Measurements from ENCODE around the gene ALCAM. TPM values are rescaled to one million over a fixed set of nuclear protein-coding genes. Genes with fewer than 3 reads are reported as not detected.
"Not testable (repeated sequence)": the region's sequence is repeated elsewhere in the genome, so short reads cannot be mapped to it uniquely, and the experiment has no call there.

ALCAM gene
- total RNA-seq, 1 donor from 2014 or later: 88.3 TPM

- DNase-seq (ENCODE audit: low read depth, low spot score): no peak
Observed at GRCh38 chr3:105584003-105584790, 217.5 kb downstream of the ALCAM start.

GRCh38 chr3:105593315-105593714, 226.6 kb downstream of the ALCAM start:
- DNase-seq (ENCODE audit: low read depth, low spot score): no peak

- DNase-seq (ENCODE audit: low read depth, low spot score): no peak
Observed at GRCh38 chr3:105594219-105594618, 227.5 kb downstream of the ALCAM start.

- DNase-seq (ENCODE audit: low read depth, low spot score): no peak
Observed at GRCh38 chr3:105598042-105598796, 231.5 kb downstream of the ALCAM start.

GRCh38 chr3:105599350-105599749, 232.6 kb downstream of the ALCAM start:
- DNase-seq (ENCODE audit: low read depth, low spot score): no peak

GRCh38 chr3:105601756-105602155, 235.0 kb downstream of the ALCAM start:
- not testable (repeated sequence) for DNase-seq (ENCODE audit: low read depth, low spot score)

GRCh38 chr3:105602286-105602685, 235.6 kb downstream of the ALCAM start:
- not testable (repeated sequence) for DNase-seq (ENCODE audit: low read depth, low spot score)

- DNase-seq (ENCODE audit: low read depth, low spot score): not testable (repeated sequence)
Observed at GRCh38 chr3:105603516-105603915, 236.8 kb downstream of the ALCAM start.

- DNase-seq (ENCODE audit: low read depth, low spot score): no peak
Observed at GRCh38 chr3:105606016-105606415, 239.3 kb downstream of the ALCAM start.

- no peak for DNase-seq (ENCODE audit: low read depth, low spot score)
Observed at GRCh38 chr3:105608623-105609022, 241.9 kb downstream of the ALCAM start.

GRCh38 chr3:105610473-105610872, 243.8 kb downstream of the ALCAM start:
- DNase-seq (ENCODE audit: low read depth, low spot score): no peak

- no peak for DNase-seq (ENCODE audit: low read depth, low spot score)
Observed at GRCh38 chr3:105611304-105612192, 244.8 kb downstream of the ALCAM start.

- no peak for DNase-seq (ENCODE audit: low read depth, low spot score)
Observed at GRCh38 chr3:105613120-105613519, 246.4 kb downstream of the ALCAM start.

GRCh38 chr3:105614288-105615030, 247.8 kb downstream of the ALCAM start:
- no peak for DNase-seq (ENCODE audit: low read depth, low spot score)

- no peak for DNase-seq (ENCODE audit: low read depth, low spot score)
Observed at GRCh38 chr3:105615814-105616213, 249.1 kb downstream of the ALCAM start.

GRCh38 chr3:105616374-105617121, 249.8 kb downstream of the ALCAM start:
- no peak for DNase-seq (ENCODE audit: low read depth, low spot score)

GRCh38 chr3:105618556-105618955, 251.8 kb downstream of the ALCAM start:
- no peak for DNase-seq (ENCODE audit: low read depth, low spot score)

- no peak for DNase-seq (ENCODE audit: low read depth, low spot score)
Observed at GRCh38 chr3:105619651-105620050, 252.9 kb downstream of the ALCAM start.

GRCh38 chr3:105620236-105620635, 253.5 kb downstream of the ALCAM start:
- no peak for DNase-seq (ENCODE audit: low read depth, low spot score)

- no peak for DNase-seq (ENCODE audit: low read depth, low spot score)
Observed at GRCh38 chr3:105622169-105622568, 255.5 kb downstream of the ALCAM start.

Measured in pulmonary artery endothelial cell (primary cell).